GM23338 (cell line): ENCODE data around the gene B4GALT5. TPM values are rescaled to one million over a fixed set of nuclear protein-coding genes. Genes with fewer than 3 reads are reported as not detected.

Experiments used
- ATAC-seq: fragments of 200-7000 bp; cut with Tn5 transposase; 3 replicates; pipeline ENCODE4 v1.9.1; 2020
- DNase-seq: peaks from one replicate; pipeline ENCODE4 v3.0.0-alpha.2; 2015; ENCODE audit warnings: low spot score
- H2AFZ ChIP-seq: fragments of 200-600 bp; sonication (generic); 2 replicates; pipeline ENCODE4 v1.8.0; 2016; ENCODE audit warnings: antibody characterized with exemption, mild to moderate bottlenecking, moderate library complexity
- H3F3A ChIP-seq: fragments of 200-600 bp; sonication (generic); replicated peaks from 2 replicates; pipeline ENCODE4 v1.8.0; 2017; ENCODE audit warnings: antibody characterized with exemption, mixed run types, low read depth
- H3K27ac ChIP-seq: fragments of 200-600 bp; sonication (generic); 2 replicates; pipeline ENCODE4 v1.6.1; 2016; ENCODE audit warnings: low read depth
- H3K27me3 ChIP-seq: fragments of 200-600 bp; sonication (generic); 2 replicates; pipeline ENCODE4 v1.8.0; 2016; ENCODE audit warnings: mild to moderate bottlenecking, mixed run types, moderate library complexity; ENCODE audit not compliant: insufficient read depth
- H3K36me3 ChIP-seq: fragments of 200-600 bp; sonication (generic); 2 replicates; pipeline ENCODE4 v1.8.0; 2016; ENCODE audit warnings: mild to moderate bottlenecking; ENCODE audit not compliant: insufficient read depth
- H3K4me1 ChIP-seq: fragments of 200-600 bp; sonication (generic); 2 replicates; pipeline ENCODE4 v1.8.0; 2016; ENCODE audit warnings: mild to moderate bottlenecking, moderate library complexity; ENCODE audit not compliant: insufficient read depth
- H3K4me2 ChIP-seq: fragments of 200-600 bp; sonication (generic); 2 replicates; pipeline ENCODE4 v1.7.1; 2017; ENCODE audit warnings: mixed run types
- H3K4me3 ChIP-seq: fragments of 200-600 bp; sonication (generic); 2 replicates; pipeline ENCODE4 v1.6.1; 2016; ENCODE audit warnings: mixed run types
- H3K79me2 ChIP-seq: fragments of 200-600 bp; sonication (generic); replicated peaks from 2 replicates; pipeline ENCODE4 v1.8.0; 2017; ENCODE audit warnings: mild to moderate bottlenecking; ENCODE audit not compliant: insufficient read depth
- H3K9me2 ChIP-seq: fragments of 200-600 bp; sonication (generic); 2 replicates; pipeline ENCODE4 v1.8.0; 2017; ENCODE audit not compliant: insufficient read depth
- H4K20me1 ChIP-seq: fragments of 200-600 bp; sonication (generic); replicated peaks from 2 replicates; pipeline ENCODE4 v1.8.0; 2017; ENCODE audit warnings: mild to moderate bottlenecking; ENCODE audit not compliant: insufficient read depth
- H3K27ac Mint-ChIP-seq: 2 replicates; pipeline ENCODE4 v1.8.0; 2020; ENCODE audit warnings: inconsistent platforms, mild to moderate bottlenecking, moderate library complexity, mixed read lengths
- H3K27me3 Mint-ChIP-seq: 3 replicates; pipeline ENCODE4 v1.8.0; 2022; ENCODE audit warnings: low read depth, mild to moderate bottlenecking, moderate library complexity, mixed read lengths, inconsistent platforms; ENCODE audit not compliant: insufficient read depth, poor library complexity
- H3K36me3 Mint-ChIP-seq: 3 replicates; pipeline ENCODE4 v1.8.0; 2021; ENCODE audit warnings: low read depth, mild to moderate bottlenecking, inconsistent platforms, moderate library complexity, mixed read lengths
- H3K4me1 Mint-ChIP-seq: 3 replicates; pipeline ENCODE4 v1.8.0; 2020; ENCODE audit warnings: mild to moderate bottlenecking, inconsistent platforms, mixed read lengths
- H3K4me3 Mint-ChIP-seq: 3 replicates; pipeline ENCODE4 v1.8.0; 2021; ENCODE audit warnings: moderate library complexity, mild to moderate bottlenecking, inconsistent platforms, mixed read lengths
- H3K9me3 Mint-ChIP-seq: 3 replicates; pipeline ENCODE4 v1.8.0; 2020; ENCODE audit warnings: moderate library complexity, mild to moderate bottlenecking, inconsistent platforms, mixed read lengths
- CREB1 ChIP-seq: fragments of 250-450 bp; sonication (Bioruptor Pico); IDR thresholded peaks from 2 replicates; pipeline ENCODE4 v1.5.0; 2020; ENCODE audit warnings: low read depth, mild to moderate bottlenecking, moderate library complexity
- EZH2 ChIP-seq: fragments of 200-600 bp; sonication (generic); IDR thresholded peaks from one replicate; pipeline ENCODE4 v1.8.0; 2017; ENCODE audit warnings: antibody characterized with exemption, mild to moderate bottlenecking, low read depth; ENCODE audit not compliant: unreplicated experiment
- EZH2phosphoT487 ChIP-seq: fragments of 200-600 bp; sonication (generic); IDR thresholded peaks from one replicate; pipeline ENCODE4 v1.8.1; 2018; ENCODE audit warnings: antibody characterized with exemption; ENCODE audit not compliant: unreplicated experiment
- JUNB ChIP-seq: IDR thresholded peaks from one replicate; pipeline ENCODE4 v1.6.1; 2016; ENCODE audit warnings: antibody characterized with exemption; ENCODE audit not compliant: unreplicated experiment
- NANOG ChIP-seq: IDR thresholded peaks from 2 replicates; pipeline ENCODE4 v1.6.1; 2016; ENCODE audit warnings: antibody characterized with exemption, borderline replicate concordance
- POLR2AphosphoS5 ChIP-seq: IDR thresholded peaks from 2 replicates; pipeline ENCODE4 v1.6.1; 2016; ENCODE audit warnings: antibody characterized with exemption, low read depth
- STAT1 ChIP-seq: IDR thresholded peaks from one replicate; pipeline ENCODE4 v1.6.1; 2016; ENCODE audit warnings: antibody characterized with exemption; ENCODE audit not compliant: unreplicated experiment
- ZNF114 ChIP-seq: fragments of 250-450 bp; sonication (Bioruptor Pico); IDR thresholded peaks from 2 replicates; pipeline ENCODE4 v1.5.0; 2020; ENCODE audit warnings: mild to moderate bottlenecking, moderate library complexity
- ZNF331 ChIP-seq: fragments of 250-450 bp; sonication (Bioruptor Pico); IDR thresholded peaks from 2 replicates; pipeline ENCODE4 v1.5.0; 2020; ENCODE audit warnings: low read depth, mild to moderate bottlenecking, moderate library complexity
- ZNF462 ChIP-seq: fragments of 250-450 bp; sonication (Bioruptor Pico); IDR thresholded peaks from 2 replicates; pipeline ENCODE4 v1.5.0; 2020; ENCODE audit warnings: mild to moderate bottlenecking, moderate library complexity
- polyA plus RNA-seq: library from polyadenylated mRNA; unstranded; fragments of >200 nt; fragmentation: Nextera tagmentation; extraction: Ambion mirVana; gene quantifications from 2 replicates; pipeline ENCODE4 v1.2.1, GENCODE V29; 2016
- total RNA-seq: library from RNA; depleted of rRNA; stranded (reverse); fragments of >200 nt; shearing (Covaris generic); gene quantifications from 2 replicates; pipeline ENCODE4 v1.2.3, GENCODE V29; 2014
- TF ChIP-seq, protein P1 (sequence below): IDR thresholded peaks from 2 replicates; pipeline ENCODE4 v1.6.1; 2016; ENCODE audit warnings: antibody characterized with exemption
- TF ChIP-seq, protein P2 (sequence below): IDR thresholded peaks from one replicate; pipeline ENCODE4 v1.6.1; 2018; ENCODE audit warnings: antibody characterized with exemption; ENCODE audit not compliant: unreplicated experiment
- TF ChIP-seq, protein P3 (sequence below), 2 experiments: fragments of 200-600 bp in 1 of 2; sonication (generic) in 1 of 2; conservative IDR thresholded peaks; 2 replicates each; pipeline versions ENCODE4 v1.5.1 to v1.6.1; 2016 to 2017; ENCODE audit warnings: antibody characterized with exemption in 2 of 2, low read depth in 2 of 2, mild to moderate bottlenecking in 2 of 2, moderate library complexity in 1 of 2

Gene B4GALT5
- total and polyA plus RNA-seq, 2 experiments from 2014 or later, result 19.1 to 50.3 TPM

DNA sequence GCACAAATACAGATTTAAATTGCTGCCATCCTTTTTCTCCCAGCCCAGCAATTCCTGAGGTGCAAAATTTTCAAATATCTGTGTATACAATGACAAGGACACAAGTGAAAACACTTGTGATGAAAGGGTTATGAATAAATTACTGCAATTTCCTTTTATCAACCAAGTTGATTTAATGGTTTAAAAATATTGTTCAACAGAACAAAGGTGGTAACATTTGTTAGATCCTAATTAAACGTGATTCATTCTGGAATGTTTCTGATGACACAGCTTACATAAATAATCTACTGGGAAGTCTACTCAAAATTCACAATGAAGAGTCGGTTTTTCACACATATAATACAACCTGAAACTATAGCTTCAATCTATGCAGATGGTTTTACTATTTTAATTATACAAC lies 17.1 kb downstream of the B4GALT5 start:
- H3K79me2 ChIP-seq, result peaks cover 100% of the 10 kb centered on the region
- no peak overlapping the region for H2AFZ ChIP-seq
- no peak overlapping the region for H3K4me3 Mint-ChIP-seq
- no peaks in the 10 kb centered on the region for H3K27me3 ChIP-seq
- H3K36me3 ChIP-seq, result no peaks in the 10 kb centered on the region
- ATAC-seq, result no peak
- no peak overlapping the region for H3K4me3 ChIP-seq
- no peaks in the 10 kb centered on the region for H3K36me3 Mint-ChIP-seq
- H3K27ac ChIP-seq, result peak overlapping the region; percentile 23; the same call in 1 of the 2 replicates
- H3K9me3 Mint-ChIP-seq, result no peaks in the 10 kb centered on the region
- H3K4me1 Mint-ChIP-seq, result peaks cover 84% of the 10 kb centered on the region
- DNase-seq, result no peak
- H3K27ac Mint-ChIP-seq, result no peak overlapping the region
- H3K27me3 Mint-ChIP-seq, result peaks cover 6% of the 10 kb centered on the region
- no peaks in the 10 kb centered on the region for H3K9me2 ChIP-seq
- 0 out of 2 replicates have a peak overlapping the region, but pooled peaks have one; percentile 11 for H3K4me2 ChIP-seq
- H4K20me1 ChIP-seq, result peaks cover 68% of the 10 kb centered on the region
- H3K4me1 ChIP-seq, result peaks cover 66% of the 10 kb centered on the region
- H3F3A ChIP-seq, result 0 out of 2 replicates have a peak, but pooled peaks cover 3% of the 10 kb centered on the region
- TF ChIP-seq NANOG (no peak), STAT1 (no peak), EZH2phosphoT487 (no peak), ZNF331 (no peak), EZH2 (no peak), CREB1 (CRISPR knock-in tag) (no peak), POLR2AphosphoS5 (no peak), ZNF462 (no peak), ZNF114 (CRISPR knock-in tag) (no peak), JUNB (no peak)
- TF ChIP-seq, protein P1, sequence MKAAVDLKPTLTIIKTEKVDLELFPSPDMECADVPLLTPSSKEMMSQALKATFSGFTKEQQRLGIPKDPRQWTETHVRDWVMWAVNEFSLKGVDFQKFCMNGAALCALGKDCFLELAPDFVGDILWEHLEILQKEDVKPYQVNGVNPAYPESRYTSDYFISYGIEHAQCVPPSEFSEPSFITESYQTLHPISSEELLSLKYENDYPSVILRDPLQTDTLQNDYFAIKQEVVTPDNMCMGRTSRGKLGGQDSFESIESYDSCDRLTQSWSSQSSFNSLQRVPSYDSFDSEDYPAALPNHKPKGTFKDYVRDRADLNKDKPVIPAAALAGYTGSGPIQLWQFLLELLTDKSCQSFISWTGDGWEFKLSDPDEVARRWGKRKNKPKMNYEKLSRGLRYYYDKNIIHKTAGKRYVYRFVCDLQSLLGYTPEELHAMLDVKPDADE, result no peak
- TF ChIP-seq, protein P2, sequence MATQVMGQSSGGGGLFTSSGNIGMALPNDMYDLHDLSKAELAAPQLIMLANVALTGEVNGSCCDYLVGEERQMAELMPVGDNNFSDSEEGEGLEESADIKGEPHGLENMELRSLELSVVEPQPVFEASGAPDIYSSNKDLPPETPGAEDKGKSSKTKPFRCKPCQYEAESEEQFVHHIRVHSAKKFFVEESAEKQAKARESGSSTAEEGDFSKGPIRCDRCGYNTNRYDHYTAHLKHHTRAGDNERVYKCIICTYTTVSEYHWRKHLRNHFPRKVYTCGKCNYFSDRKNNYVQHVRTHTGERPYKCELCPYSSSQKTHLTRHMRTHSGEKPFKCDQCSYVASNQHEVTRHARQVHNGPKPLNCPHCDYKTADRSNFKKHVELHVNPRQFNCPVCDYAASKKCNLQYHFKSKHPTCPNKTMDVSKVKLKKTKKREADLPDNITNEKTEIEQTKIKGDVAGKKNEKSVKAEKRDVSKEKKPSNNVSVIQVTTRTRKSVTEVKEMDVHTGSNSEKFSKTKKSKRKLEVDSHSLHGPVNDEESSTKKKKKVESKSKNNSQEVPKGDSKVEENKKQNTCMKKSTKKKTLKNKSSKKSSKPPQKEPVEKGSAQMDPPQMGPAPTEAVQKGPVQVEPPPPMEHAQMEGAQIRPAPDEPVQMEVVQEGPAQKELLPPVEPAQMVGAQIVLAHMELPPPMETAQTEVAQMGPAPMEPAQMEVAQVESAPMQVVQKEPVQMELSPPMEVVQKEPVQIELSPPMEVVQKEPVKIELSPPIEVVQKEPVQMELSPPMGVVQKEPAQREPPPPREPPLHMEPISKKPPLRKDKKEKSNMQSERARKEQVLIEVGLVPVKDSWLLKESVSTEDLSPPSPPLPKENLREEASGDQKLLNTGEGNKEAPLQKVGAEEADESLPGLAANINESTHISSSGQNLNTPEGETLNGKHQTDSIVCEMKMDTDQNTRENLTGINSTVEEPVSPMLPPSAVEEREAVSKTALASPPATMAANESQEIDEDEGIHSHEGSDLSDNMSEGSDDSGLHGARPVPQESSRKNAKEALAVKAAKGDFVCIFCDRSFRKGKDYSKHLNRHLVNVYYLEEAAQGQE, result no peak
- TF ChIP-seq, protein P3, sequence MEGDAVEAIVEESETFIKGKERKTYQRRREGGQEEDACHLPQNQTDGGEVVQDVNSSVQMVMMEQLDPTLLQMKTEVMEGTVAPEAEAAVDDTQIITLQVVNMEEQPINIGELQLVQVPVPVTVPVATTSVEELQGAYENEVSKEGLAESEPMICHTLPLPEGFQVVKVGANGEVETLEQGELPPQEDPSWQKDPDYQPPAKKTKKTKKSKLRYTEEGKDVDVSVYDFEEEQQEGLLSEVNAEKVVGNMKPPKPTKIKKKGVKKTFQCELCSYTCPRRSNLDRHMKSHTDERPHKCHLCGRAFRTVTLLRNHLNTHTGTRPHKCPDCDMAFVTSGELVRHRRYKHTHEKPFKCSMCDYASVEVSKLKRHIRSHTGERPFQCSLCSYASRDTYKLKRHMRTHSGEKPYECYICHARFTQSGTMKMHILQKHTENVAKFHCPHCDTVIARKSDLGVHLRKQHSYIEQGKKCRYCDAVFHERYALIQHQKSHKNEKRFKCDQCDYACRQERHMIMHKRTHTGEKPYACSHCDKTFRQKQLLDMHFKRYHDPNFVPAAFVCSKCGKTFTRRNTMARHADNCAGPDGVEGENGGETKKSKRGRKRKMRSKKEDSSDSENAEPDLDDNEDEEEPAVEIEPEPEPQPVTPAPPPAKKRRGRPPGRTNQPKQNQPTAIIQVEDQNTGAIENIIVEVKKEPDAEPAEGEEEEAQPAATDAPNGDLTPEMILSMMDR (conservative IDR thresholded peaks at IDR 0.05; ENCODE audit: low read depth in 2 of 2), result no peak
